HepG2 (cell line): ENCODE measurements around the gene SCARF1. TPM values are rescaled to one million over a fixed set of nuclear protein-coding genes. Genes with fewer than 3 reads are reported as not detected.

Experiments used
- ARHGAP35 ChIP-seq: sonication (generic); formaldehyde crosslinking; IDR thresholded peaks from 2 replicates; pipeline ENCODE4 v1.9.0; 2022; ENCODE audit warnings: mild to moderate bottlenecking, inconsistent platforms, moderate library complexity, missing genetic modification reagents, borderline replicate concordance
- KDM2A ChIP-seq: sonication (generic); formaldehyde crosslinking; IDR thresholded peaks from 2 replicates; pipeline ENCODE4 v1.4.0; 2020; ENCODE audit warnings: low read depth, missing genetic modification reagents, borderline replicate concordance
- MYNN ChIP-seq: sonication (generic); formaldehyde crosslinking; IDR thresholded peaks from 2 replicates; pipeline ENCODE4 v1.4.0; 2020; ENCODE audit warnings: mild to moderate bottlenecking, low read depth, missing genetic modification reagents
- NFIC ChIP-seq: IDR thresholded peaks from 2 replicates; pipeline ENCODE4 v1.6.1; 2012; ENCODE audit warnings: mild to moderate bottlenecking, low read length, inconsistent platforms
- NRL ChIP-seq: sonication (generic); formaldehyde crosslinking; IDR thresholded peaks from 2 replicates; pipeline ENCODE4 v1.5.0; 2020; ENCODE audit warnings: missing genetic modification reagents, mild to moderate bottlenecking, moderate library complexity, borderline replicate concordance
- THRA ChIP-seq: sonication (generic); formaldehyde crosslinking; IDR thresholded peaks from 2 replicates; pipeline ENCODE4 v1.4.0; 2020; ENCODE audit warnings: missing genetic modification reagents, borderline replicate concordance
- ZNF3 ChIP-seq: IDR thresholded peaks from 2 replicates; pipeline ENCODE4 v1.7.0; 2017; ENCODE audit warnings: inconsistent platforms
- ZNF383 ChIP-seq: sonication (generic); formaldehyde crosslinking; IDR thresholded peaks from 2 replicates; pipeline ENCODE4 v1.4.0; 2020; ENCODE audit warnings: missing genetic modification reagents, mild to moderate bottlenecking, borderline replicate concordance
- ZNF768 ChIP-seq: sonication (generic); formaldehyde crosslinking; IDR thresholded peaks from 2 replicates; pipeline ENCODE4 v1.4.0; 2020; ENCODE audit warnings: missing genetic modification reagents
- ZNF777 ChIP-seq: sonication (generic); formaldehyde crosslinking; IDR thresholded peaks from 2 replicates; pipeline ENCODE4 v1.4.0; 2020; ENCODE audit warnings: missing genetic modification reagents
- ZZZ3 ChIP-seq: sonication (generic); formaldehyde crosslinking; IDR thresholded peaks from 2 replicates; pipeline ENCODE4 v1.4.0; 2020; ENCODE audit warnings: missing genetic modification reagents, mild to moderate bottlenecking, borderline replicate concordance
- polyA plus RNA-seq, 8 experiments: library from polyadenylated mRNA; depleted of rRNA in 3 of 8; stranded (reverse) in 7 of 8; unstranded in 1 of 8; fragments of >200 nt; fragmentation: Illumina TruSeq in 4 of 8; extraction: Trizol in 4 of 8; gene quantifications; 2 replicates each; pipeline versions ENCODE4 v1.2.1 to v1.2.3, GENCODE V29; 2011 to 2016; ENCODE audit warnings: low read depth in 4 of 8, missing spikeins in 1 of 8, mixed read lengths in 1 of 8; ENCODE audit not compliant: insufficient read depth in 1 of 8
- total RNA-seq, 5 experiments: library from RNA; depleted of rRNA; stranded (reverse); fragments of >200 nt; fragmentation: Illumina TruSeq; extraction: Trizol; gene quantifications; 2 replicates each; pipeline ENCODE4 v1.2.3, GENCODE V29; 2016; ENCODE audit warnings: low read depth in 1 of 5
- TF ChIP-seq, protein P1 (sequence below): sonication (generic); formaldehyde crosslinking; IDR thresholded peaks from 2 replicates; pipeline ENCODE4; 2020; ENCODE audit warnings: missing genetic modification reagents, mild to moderate bottlenecking, borderline replicate concordance
- TF ChIP-seq, protein P2 (sequence below), 2 experiments: sonication (generic) in 1 of 2; formaldehyde crosslinking in 1 of 2; IDR thresholded peaks; 2 replicates each; pipeline versions ENCODE4 v1.4.0 to v1.6.1; 2018 to 2020; ENCODE audit warnings: missing genetic modification reagents in 2 of 2, borderline replicate concordance in 1 of 2, low read depth in 1 of 2, mild to moderate bottlenecking in 1 of 2, missing biosample characterization in 1 of 2
- TF ChIP-seq, protein P3 (sequence below): sonication (generic); formaldehyde crosslinking; IDR thresholded peaks from 2 replicates; pipeline ENCODE4 v1.5.0; 2020; ENCODE audit warnings: mild to moderate bottlenecking, missing genetic modification reagents, moderate library complexity
- TF ChIP-seq, protein P4 (sequence below): sonication (generic); formaldehyde crosslinking; IDR thresholded peaks from 2 replicates; pipeline ENCODE4 v1.5.0; 2020; ENCODE audit warnings: mild to moderate bottlenecking, missing genetic modification reagents

SCARF1 gene
- total and polyA plus RNA-seq, 2 of the 13 experiments (the other 11 are each of a cell fraction or from before 2014, with no cell fraction given) = 0.24 to 0.71 TPM

GRCh38 chr17:1629504-1630310, 15.8 kb downstream of the SCARF1 start (continued):
- TF ChIP-seq, protein P1, sequence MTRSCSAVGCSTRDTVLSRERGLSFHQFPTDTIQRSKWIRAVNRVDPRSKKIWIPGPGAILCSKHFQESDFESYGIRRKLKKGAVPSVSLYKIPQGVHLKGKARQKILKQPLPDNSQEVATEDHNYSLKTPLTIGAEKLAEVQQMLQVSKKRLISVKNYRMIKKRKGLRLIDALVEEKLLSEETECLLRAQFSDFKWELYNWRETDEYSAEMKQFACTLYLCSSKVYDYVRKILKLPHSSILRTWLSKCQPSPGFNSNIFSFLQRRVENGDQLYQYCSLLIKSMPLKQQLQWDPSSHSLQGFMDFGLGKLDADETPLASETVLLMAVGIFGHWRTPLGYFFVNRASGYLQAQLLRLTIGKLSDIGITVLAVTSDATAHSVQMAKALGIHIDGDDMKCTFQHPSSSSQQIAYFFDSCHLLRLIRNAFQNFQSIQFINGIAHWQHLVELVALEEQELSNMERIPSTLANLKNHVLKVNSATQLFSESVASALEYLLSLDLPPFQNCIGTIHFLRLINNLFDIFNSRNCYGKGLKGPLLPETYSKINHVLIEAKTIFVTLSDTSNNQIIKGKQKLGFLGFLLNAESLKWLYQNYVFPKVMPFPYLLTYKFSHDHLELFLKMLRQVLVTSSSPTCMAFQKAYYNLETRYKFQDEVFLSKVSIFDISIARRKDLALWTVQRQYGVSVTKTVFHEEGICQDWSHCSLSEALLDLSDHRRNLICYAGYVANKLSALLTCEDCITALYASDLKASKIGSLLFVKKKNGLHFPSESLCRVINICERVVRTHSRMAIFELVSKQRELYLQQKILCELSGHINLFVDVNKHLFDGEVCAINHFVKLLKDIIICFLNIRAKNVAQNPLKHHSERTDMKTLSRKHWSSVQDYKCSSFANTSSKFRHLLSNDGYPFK (CRISPR knock-in tag) = no peak
- TF ChIP-seq KDM2A (CRISPR knock-in tag) (peak; percentile 52; the same call in 1 of the 2 replicates), ZNF383 (no peak), ZNF777 (CRISPR knock-in tag) (peak; percentile 83), MYNN (CRISPR knock-in tag) (no peak), NFIC (no peak), ARHGAP35 (no peak), ZNF768 (CRISPR knock-in tag) (no peak), ZZZ3 (CRISPR knock-in tag) (peak; percentile 59; the same call in 1 of the 2 replicates), THRA (CRISPR knock-in tag) (0 out of 2 replicates have a peak, but pooled peaks have one; percentile 34), NRL (0 out of 2 replicates have a peak, but pooled peaks have one; percentile 29), ZNF3 (CRISPR knock-in tag) (no peak)
- TF ChIP-seq, protein P2, sequence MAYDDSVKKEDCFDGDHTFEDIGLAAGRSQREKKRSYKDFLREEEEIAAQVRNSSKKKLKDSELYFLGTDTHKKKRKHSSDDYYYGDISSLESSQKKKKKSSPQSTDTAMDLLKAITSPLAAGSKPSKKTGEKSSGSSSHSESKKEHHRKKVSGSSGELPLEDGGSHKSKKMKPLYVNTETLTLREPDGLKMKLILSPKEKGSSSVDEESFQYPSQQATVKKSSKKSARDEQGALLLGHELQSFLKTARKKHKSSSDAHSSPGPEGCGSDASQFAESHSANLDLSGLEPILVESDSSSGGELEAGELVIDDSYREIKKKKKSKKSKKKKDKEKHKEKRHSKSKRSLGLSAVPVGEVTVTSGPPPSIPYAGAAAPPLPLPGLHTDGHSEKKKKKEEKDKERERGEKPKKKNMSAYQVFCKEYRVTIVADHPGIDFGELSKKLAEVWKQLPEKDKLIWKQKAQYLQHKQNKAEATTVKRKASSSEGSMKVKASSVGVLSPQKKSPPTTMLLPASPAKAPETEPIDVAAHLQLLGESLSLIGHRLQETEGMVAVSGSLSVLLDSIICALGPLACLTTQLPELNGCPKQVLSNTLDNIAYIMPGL (CRISPR knock-in tag; IDR thresholded peaks at IDR 0.05; ENCODE audit: borderline replicate concordance in 1 of 2, low read depth in 1 of 2) = peak; percentile 31 to 42; a peak in 2 of 4 replicates
- TF ChIP-seq, protein P3, sequence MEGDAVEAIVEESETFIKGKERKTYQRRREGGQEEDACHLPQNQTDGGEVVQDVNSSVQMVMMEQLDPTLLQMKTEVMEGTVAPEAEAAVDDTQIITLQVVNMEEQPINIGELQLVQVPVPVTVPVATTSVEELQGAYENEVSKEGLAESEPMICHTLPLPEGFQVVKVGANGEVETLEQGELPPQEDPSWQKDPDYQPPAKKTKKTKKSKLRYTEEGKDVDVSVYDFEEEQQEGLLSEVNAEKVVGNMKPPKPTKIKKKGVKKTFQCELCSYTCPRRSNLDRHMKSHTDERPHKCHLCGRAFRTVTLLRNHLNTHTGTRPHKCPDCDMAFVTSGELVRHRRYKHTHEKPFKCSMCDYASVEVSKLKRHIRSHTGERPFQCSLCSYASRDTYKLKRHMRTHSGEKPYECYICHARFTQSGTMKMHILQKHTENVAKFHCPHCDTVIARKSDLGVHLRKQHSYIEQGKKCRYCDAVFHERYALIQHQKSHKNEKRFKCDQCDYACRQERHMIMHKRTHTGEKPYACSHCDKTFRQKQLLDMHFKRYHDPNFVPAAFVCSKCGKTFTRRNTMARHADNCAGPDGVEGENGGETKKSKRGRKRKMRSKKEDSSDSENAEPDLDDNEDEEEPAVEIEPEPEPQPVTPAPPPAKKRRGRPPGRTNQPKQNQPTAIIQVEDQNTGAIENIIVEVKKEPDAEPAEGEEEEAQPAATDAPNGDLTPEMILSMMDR (CRISPR knock-in tag) = peak; percentile 91
- TF ChIP-seq, protein P4, sequence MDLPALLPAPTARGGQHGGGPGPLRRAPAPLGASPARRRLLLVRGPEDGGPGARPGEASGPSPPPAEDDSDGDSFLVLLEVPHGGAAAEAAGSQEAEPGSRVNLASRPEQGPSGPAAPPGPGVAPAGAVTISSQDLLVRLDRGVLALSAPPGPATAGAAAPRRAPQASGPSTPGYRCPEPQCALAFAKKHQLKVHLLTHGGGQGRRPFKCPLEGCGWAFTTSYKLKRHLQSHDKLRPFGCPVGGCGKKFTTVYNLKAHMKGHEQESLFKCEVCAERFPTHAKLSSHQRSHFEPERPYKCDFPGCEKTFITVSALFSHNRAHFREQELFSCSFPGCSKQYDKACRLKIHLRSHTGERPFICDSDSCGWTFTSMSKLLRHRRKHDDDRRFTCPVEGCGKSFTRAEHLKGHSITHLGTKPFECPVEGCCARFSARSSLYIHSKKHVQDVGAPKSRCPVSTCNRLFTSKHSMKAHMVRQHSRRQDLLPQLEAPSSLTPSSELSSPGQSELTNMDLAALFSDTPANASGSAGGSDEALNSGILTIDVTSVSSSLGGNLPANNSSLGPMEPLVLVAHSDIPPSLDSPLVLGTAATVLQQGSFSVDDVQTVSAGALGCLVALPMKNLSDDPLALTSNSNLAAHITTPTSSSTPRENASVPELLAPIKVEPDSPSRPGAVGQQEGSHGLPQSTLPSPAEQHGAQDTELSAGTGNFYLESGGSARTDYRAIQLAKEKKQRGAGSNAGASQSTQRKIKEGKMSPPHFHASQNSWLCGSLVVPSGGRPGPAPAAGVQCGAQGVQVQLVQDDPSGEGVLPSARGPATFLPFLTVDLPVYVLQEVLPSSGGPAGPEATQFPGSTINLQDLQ (CRISPR knock-in tag) = no peak
